OCI-LY7 (cell line): ENCODE results near the gene CATSPER1. TPM values are rescaled to one million over a fixed set of nuclear protein-coding genes. Genes with fewer than 3 reads are reported as not detected.

Experiments used
- BruUV-seq: library from RNA; stranded (reverse); fragments of 400-500 nt; replicated peaks from 2 replicates; lab custom pipeline; 2021; lab: Mats Ljungman, UMichigan
- CTCF ChIA-PET: fragments of 300-600 bp; sonication (Branson Sonifier 250); formaldehyde crosslinking; loops from one replicate; lab custom pipeline; 2022; ENCODE audit warnings: antibody characterized with exemption; ENCODE audit not compliant: unreplicated experiment; lab: Charles Lee
- POLR2A ChIA-PET: fragments of 300-600 bp; sonication (Branson Sonifier 250); formaldehyde crosslinking; loops from one replicate; lab custom pipeline; 2022; ENCODE audit warnings: antibody characterized with exemption; lab: Charles Lee
- DNase-seq: peaks from one replicate; pipeline ENCODE4 v3.0.0-alpha.2; 2015; ENCODE audit warnings: low spot score
- H2AFZ ChIP-seq: fragments of 200-600 bp; sonication (generic), shearing (Covaris generic); 2 replicates; pipeline ENCODE4 v1.6.1; 2014; ENCODE audit warnings: mild to moderate bottlenecking, antibody characterized with exemption, low read length, moderate library complexity
- H3K27ac ChIP-seq: fragments of 200-600 bp; sonication (generic); 2 replicates; pipeline ENCODE4 v1.5.1; 2014; ENCODE audit warnings: mixed run types, low read depth, mild to moderate bottlenecking, moderate library complexity, low read length, inconsistent platforms; ENCODE audit not compliant: poor library complexity, severe bottlenecking
- H3K36me3 ChIP-seq: fragments of 200-600 bp; sonication (generic); 2 replicates; pipeline ENCODE4 v1.6.1; 2014; ENCODE audit warnings: mild to moderate bottlenecking, antibody characterized with exemption, low read length, moderate library complexity, mixed read lengths; ENCODE audit not compliant: insufficient read depth
- H3K4me1 ChIP-seq: fragments of 200-600 bp; sonication (generic); 2 replicates; pipeline ENCODE4 v1.5.1; 2014; ENCODE audit warnings: mild to moderate bottlenecking, low read length; ENCODE audit not compliant: insufficient read depth, poor library complexity, severe bottlenecking
- H3K4me2 ChIP-seq: fragments of 200-600 bp; sonication (generic); 2 replicates; pipeline ENCODE4 v1.6.1; 2014; ENCODE audit warnings: mild to moderate bottlenecking, low read length
- H3K4me3 ChIP-seq: fragments of 200-600 bp; sonication (generic); 2 replicates; pipeline ENCODE4 v1.5.1; 2014; ENCODE audit warnings: mild to moderate bottlenecking, low read depth, low read length; ENCODE audit not compliant: poor library complexity, severe bottlenecking
- H3K79me2 ChIP-seq: fragments of 200-600 bp; sonication (generic); 2 replicates; pipeline ENCODE4 v1.6.1; 2016; ENCODE audit warnings: low read depth, mild to moderate bottlenecking, low read length, moderate library complexity, mixed read lengths; ENCODE audit not compliant: insufficient read depth
- H3K9me2 ChIP-seq: fragments of 200-600 bp; sonication (generic); 2 replicates; pipeline ENCODE4 v1.6.1; 2016; ENCODE audit warnings: mild to moderate bottlenecking, low read length, mixed read lengths; ENCODE audit not compliant: insufficient read depth
- H3K9me3 ChIP-seq: fragments of 200-600 bp; sonication (generic); 2 replicates; pipeline ENCODE4 v1.6.1; 2014; ENCODE audit warnings: mild to moderate bottlenecking, mixed run types, low read length, mixed read lengths
- H4K20me1 ChIP-seq: fragments of 200-600 bp; sonication (generic); 2 replicates; pipeline ENCODE4 v1.6.1; 2014; ENCODE audit warnings: mild to moderate bottlenecking, antibody characterized with exemption, low read length, moderate library complexity, mixed read lengths; ENCODE audit not compliant: insufficient read depth
- EZH2phosphoT487 ChIP-seq: fragments of 200-600 bp; sonication (generic); IDR thresholded peaks from 2 replicates; pipeline ENCODE4 v1.6.1; 2018; ENCODE audit warnings: low read depth, borderline replicate concordance, mild to moderate bottlenecking, mixed run types, antibody characterized with exemption, low read length, moderate library complexity, mixed read lengths
- intact Hi-C: fragments of 100-400 bp; cut with micrococcal nuclease; formaldehyde crosslinking; loops from one replicate; pipeline ENCODE4 v1.10.0; 2022; ENCODE audit not compliant: unreplicated experiment
- total RNA-seq, 2 experiments: library from RNA; depleted of rRNA in 1 of 2; stranded (reverse); fragments of >200 nt in 1 of 2; shearing (Covaris generic) in 1 of 2; gene quantifications; 2 replicates each; pipeline ENCODE4 v1.2.3, GENCODE V29; 2014 to 2022
- TF ChIP-seq, protein P1 (sequence below): fragments of 200-600 bp; sonication (generic); conservative IDR thresholded peaks from 2 replicates; pipeline ENCODE4 v1.5.1; 2014; ENCODE audit warnings: mild to moderate bottlenecking, antibody characterized with exemption, low read length, moderate library complexity, mixed read lengths

The CATSPER1 gene
- total RNA-seq, 2 experiments from 2014 or later: not detected

GRCh38 chr11:65992056-65992455 is 34.2 kb downstream of the CATSPER1 start:
- ChIA-PET CTCF (no interaction called here), POLR2A (no interaction called here)
- no peak for DNase-seq
- no peaks in the 10 kb centered on the region for H3K79me2 ChIP-seq
- no peak overlapping the region for H2AFZ ChIP-seq
- BruUV-seq: no TSS peak
- no peaks in the 10 kb centered on the region for H3K9me2 ChIP-seq
- no peaks in the 10 kb centered on the region for H3K9me3 ChIP-seq
- H4K20me1 ChIP-seq: no peaks in the 10 kb centered on the region
- no peak overlapping the region for H3K27ac ChIP-seq
- H3K4me2 ChIP-seq: no peak overlapping the region
- peaks cover 63% of the 10 kb centered on the region for H3K36me3 ChIP-seq
- no peaks in the 10 kb centered on the region for H3K4me1 ChIP-seq
- no peak for TF ChIP-seq EZH2phosphoT487
- TF ChIP-seq, protein P1, sequence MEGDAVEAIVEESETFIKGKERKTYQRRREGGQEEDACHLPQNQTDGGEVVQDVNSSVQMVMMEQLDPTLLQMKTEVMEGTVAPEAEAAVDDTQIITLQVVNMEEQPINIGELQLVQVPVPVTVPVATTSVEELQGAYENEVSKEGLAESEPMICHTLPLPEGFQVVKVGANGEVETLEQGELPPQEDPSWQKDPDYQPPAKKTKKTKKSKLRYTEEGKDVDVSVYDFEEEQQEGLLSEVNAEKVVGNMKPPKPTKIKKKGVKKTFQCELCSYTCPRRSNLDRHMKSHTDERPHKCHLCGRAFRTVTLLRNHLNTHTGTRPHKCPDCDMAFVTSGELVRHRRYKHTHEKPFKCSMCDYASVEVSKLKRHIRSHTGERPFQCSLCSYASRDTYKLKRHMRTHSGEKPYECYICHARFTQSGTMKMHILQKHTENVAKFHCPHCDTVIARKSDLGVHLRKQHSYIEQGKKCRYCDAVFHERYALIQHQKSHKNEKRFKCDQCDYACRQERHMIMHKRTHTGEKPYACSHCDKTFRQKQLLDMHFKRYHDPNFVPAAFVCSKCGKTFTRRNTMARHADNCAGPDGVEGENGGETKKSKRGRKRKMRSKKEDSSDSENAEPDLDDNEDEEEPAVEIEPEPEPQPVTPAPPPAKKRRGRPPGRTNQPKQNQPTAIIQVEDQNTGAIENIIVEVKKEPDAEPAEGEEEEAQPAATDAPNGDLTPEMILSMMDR: no peak
- H3K4me3 ChIP-seq: no peak overlapping the region
- intact Hi-C loops: no loop called here

DNA sequence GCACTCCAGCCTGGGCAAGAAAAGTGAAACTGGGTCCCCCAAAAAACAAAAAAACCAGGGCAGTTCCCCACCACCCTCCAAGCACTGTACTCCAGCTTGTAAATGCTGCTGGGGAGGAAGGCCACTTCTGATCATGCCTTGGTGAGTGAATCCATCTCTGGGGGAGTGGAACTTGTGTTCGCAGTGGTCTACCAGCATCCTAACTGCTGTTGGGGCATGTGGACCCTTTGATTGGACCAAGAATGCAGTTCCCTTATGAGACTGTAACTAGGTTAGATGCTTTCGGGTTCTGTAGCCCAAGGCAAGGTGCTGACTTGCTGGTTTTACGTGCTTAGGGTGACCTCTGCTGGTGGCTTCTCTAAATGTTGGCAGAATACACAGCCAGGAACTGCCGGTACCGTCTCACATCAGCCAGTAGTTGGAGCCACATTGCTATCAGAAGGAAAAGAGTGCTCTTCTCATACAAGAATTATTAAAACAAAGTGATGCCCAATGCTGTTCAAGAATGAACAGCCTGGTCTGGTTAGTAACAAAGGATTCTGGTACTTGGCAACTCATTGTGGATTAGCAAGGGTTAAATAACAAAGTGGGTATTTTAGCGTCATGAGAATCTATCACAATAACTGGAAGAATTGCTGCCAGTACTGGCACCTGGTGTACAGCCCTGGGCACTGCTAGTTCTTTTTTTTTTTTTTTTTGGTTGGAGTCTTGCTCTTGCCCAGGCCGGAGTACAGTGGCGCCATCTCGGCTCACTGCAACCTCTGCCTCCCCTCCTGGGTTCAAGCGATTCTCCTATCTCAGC is 37.3 kb downstream of the CATSPER1 start:
- intact Hi-C loops: loop anchor here (1.0 to 5.0 kb wide), 5 partner anchors 105 to 278 kb away; partner anchors contain the start of genes AP5B1 and MUS81
- no peak for TF ChIP-seq EZH2phosphoT487
- TF ChIP-seq, protein P1: peak; percentile 100
- Histone ChIP-seq H3K36me3 (peaks cover 42% of the 10 kb centered on the region), H3K27ac (no peak overlapping the region), H3K9me3 (no peaks in the 10 kb centered on the region), H3K9me2 (no peaks in the 10 kb centered on the region), H3K4me3 (no peak overlapping the region), H2AFZ (no peak overlapping the region), H3K4me2 (no peak overlapping the region), H3K79me2 (no peaks in the 10 kb centered on the region), H4K20me1 (no peaks in the 10 kb centered on the region), H3K4me1 (no peaks in the 10 kb centered on the region)
- ChIA-PET CTCF (no interaction called here), POLR2A (no interaction called here)
- peak; percentile 94 for DNase-seq
- BruUV-seq: no TSS peak

- Histone ChIP-seq H3K4me3 (no peak overlapping the region), H3K27ac (no peak overlapping the region), H3K9me2 (no peaks in the 10 kb centered on the region), H2AFZ (no peak overlapping the region), H3K9me3 (no peaks in the 10 kb centered on the region), H4K20me1 (no peaks in the 10 kb centered on the region), H3K4me2 (no peak overlapping the region), H3K36me3 (peaks cover 34% of the 10 kb centered on the region), H3K79me2 (no peaks in the 10 kb centered on the region), H3K4me1 (no peaks in the 10 kb centered on the region)
- CTCF ChIA-PET: no interaction called here
- intact Hi-C loops: loop anchor here (5.0 kb wide), 1 partner anchor 170 kb away; no protein-coding TSS in a partner anchor
- TF ChIP-seq, protein P1: no peak
- no peak for TF ChIP-seq EZH2phosphoT487
- BruUV-seq: no TSS peak
- DNase-seq: no peak
- POLR2A ChIA-PET: no interaction called here
Observed at GRCh38 chr11:65987336-65987735, 38.9 kb downstream of the CATSPER1 start.
